Measurements from ENCODE around the gene C3orf20. TPM values are rescaled to one million over a fixed set of nuclear protein-coding genes. Genes with fewer than 3 reads are reported as not detected.

Gene C3orf20
- total and polyA plus RNA-seq, 4 experiments from 2014 or later, result 0.38 to 0.44 TPM; not detected in 2

DNA sequence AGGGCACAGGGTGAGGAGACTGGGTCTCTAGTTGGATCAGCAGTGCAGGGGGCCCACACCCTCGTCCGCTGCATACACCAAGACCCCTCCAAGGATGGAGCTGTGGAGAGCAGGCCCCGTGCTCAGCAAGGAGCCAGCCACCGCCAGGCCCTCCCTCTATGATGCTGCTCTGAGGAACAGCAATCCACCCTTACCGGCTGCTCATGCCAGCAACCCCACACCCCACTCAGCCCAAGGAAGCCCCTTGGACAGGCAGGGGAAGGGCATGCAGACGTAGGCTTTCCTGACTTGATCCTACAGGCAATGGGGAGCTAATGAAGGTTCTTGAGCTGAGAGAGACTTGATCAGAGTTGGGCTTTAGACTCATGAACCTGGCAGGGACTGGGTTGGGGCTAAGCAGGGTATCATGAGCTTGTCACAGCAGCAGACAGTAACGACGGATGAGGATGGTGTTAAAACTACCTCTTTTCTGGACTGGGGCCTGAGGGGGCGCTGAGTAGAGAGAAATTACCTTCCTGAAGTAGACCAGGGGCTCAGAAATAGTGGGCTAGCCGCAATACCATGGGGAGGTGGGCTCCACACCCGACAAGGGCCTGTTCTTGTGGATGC, 93.3 kb downstream of the C3orf20 start:
- Mint-ChIP-seq H3K27ac (no peak overlapping the region), H3K9me3 (peaks cover 0 to 2% (median 0%) of the 10 kb centered on the region in 8 donors), H3K4me3 (no peak overlapping the region), H3K4me1 (no peaks in the 10 kb centered on the region), H3K27me3 (peaks cover 3 to 6% of the 10 kb centered on the region in 2 donors), H3K36me3 (no peaks in the 10 kb centered on the region)
- ChIA-PET POLR2A (ENCODE audit: partially characterized antibody) (no interaction called here), CTCF (ENCODE audit: partially characterized antibody) (no interaction called here)
- no peaks in the 10 kb centered on the region for H3K4me1 ChIP-seq (ENCODE audit: insufficient read depth, low read length)
- H3K27ac ChIP-seq (ENCODE audit: low read depth, low read length), result no peak overlapping the region
- H3K36me3 ChIP-seq (ENCODE audit: insufficient read depth, low read length), result no peaks in the 10 kb centered on the region
- no peak for DNase-seq
- no peak overlapping the region for H3K4me3 ChIP-seq (ENCODE audit: low read length in 2 of 2)
- no peaks in the 10 kb centered on the region for H3K27me3 ChIP-seq (ENCODE audit: insufficient read depth, low read length)
- intact Hi-C loops (cut with micrococcal nuclease), result no loop called here
- no peaks in the 10 kb centered on the region for H3K9me3 ChIP-seq (ENCODE audit: control insufficient read depth in 1 of 2, low read length in 2 of 2)

DNA sequence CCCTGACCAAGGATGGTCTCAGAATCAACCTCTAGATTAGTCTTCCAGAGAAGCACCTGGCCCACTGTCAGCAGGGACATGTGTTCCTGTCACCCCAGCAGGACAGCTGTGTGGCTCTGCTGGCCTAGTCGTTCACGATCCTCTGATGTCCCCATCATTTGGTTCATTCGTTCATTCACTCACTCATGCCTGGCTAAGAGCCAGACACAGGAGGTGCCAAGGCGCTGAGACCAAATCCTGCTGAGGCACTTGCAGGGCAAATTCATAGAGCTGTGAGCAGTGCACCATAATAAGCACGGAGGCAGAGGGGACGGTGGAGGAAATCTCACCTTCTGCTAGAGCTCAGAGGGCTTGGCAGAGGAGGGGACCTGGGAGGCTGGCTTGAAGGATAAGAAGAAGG, 93.9 kb downstream of the C3orf20 start:
- H3K36me3 ChIP-seq (ENCODE audit: insufficient read depth, low read length), result no peaks in the 10 kb centered on the region
- intact Hi-C loops (cut with micrococcal nuclease), result no loop called here
- peaks cover 0 to 2% (median 0%) of the 10 kb centered on the region in 8 donors for H3K9me3 Mint-ChIP-seq
- ChIA-PET POLR2A (ENCODE audit: partially characterized antibody) (no interaction called here), CTCF (ENCODE audit: partially characterized antibody) (no interaction called here)
- peak overlapping the region in 3 of 7 donors; percentile 20 to 77 (median 49) for H3K27ac Mint-ChIP-seq
- peaks cover under 1 to 6% of the 10 kb centered on the region in 2 donors for H3K27me3 Mint-ChIP-seq
- no peak for DNase-seq
- H3K4me3 ChIP-seq (ENCODE audit: low read length in 2 of 2), result no peak overlapping the region
- H3K4me3 Mint-ChIP-seq, result no peak overlapping the region
- no peaks in the 10 kb centered on the region for H3K36me3 Mint-ChIP-seq
- no peaks in the 10 kb centered on the region for H3K4me1 ChIP-seq (ENCODE audit: insufficient read depth, low read length)
- no peaks in the 10 kb centered on the region for H3K4me1 Mint-ChIP-seq
- H3K27ac ChIP-seq (ENCODE audit: low read depth, low read length), result no peak overlapping the region
- H3K27me3 ChIP-seq (ENCODE audit: insufficient read depth, low read length), result no peaks in the 10 kb centered on the region
- H3K9me3 ChIP-seq (ENCODE audit: control insufficient read depth in 1 of 2, low read length in 2 of 2), result no peaks in the 10 kb centered on the region

DNA sequence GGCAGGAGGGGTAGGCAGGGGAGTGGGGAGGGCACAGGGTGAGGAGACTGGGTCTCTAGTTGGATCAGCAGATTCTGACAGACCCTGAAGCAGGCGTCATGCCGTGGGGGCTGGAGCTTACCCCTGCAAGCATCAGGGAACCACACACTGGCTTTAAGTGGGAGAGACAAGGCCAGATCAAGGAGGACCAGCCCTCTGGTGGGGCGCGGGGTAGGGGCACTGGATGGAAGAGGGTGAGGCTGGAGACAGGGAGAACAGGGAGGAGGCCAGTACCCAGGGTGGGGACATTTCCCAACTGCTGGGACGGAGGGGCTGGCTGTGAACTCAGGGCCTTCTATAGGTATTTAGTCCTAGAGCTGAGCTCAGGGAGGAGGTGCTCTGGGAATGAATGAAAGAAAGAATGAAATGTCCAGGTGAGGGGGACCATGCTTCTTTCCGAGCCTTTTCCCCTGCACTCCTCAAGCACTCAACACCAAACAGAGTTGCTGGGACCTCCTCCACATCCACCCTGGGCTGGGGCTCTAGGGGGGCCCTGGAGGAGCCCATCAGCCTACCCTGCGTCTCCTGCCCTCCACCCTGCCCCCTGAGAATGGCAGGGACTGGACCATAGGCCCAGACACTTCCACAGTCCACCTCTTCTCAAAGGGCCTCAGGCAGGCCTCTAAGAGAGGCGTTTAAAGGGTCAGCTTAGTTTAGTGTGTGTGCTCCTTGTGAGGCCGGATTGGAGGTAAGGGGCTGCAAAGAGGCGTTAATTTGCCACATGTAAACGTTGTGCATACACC, 94.8 kb downstream of the C3orf20 start:
- no peaks in the 10 kb centered on the region for H3K36me3 Mint-ChIP-seq
- DNase-seq, result no peak

DNA sequence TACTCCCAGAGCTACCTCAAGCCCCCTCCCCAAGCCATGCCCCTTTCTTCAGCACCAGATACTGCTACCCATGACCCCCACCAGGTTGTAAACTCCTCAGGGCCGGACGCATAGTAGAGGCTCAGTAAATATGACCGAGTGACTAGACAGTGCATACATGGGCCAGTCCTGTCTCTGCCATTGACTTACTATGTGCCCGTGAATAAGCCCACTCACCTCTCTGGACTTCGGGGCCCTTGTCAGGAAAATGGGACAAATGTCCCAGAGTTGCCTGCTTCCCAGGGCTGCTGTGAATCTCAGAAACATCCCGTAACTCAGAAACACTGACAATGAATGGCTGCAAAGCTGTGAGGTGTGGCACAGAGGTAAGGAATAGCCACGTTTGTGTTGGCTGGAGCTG, 95.7 kb downstream of the C3orf20 start:
- ChIA-PET CTCF (ENCODE audit: partially characterized antibody) (no interaction called here), POLR2A (ENCODE audit: partially characterized antibody) (no interaction called here)
- Histone ChIP-seq H3K9me3 (ENCODE audit: control insufficient read depth in 1 of 2, low read length in 2 of 2) (no peaks in the 10 kb centered on the region), H3K36me3 (ENCODE audit: insufficient read depth, low read length) (no peaks in the 10 kb centered on the region), H3K4me3 (ENCODE audit: low read length in 2 of 2) (no peak overlapping the region), H3K27me3 (ENCODE audit: insufficient read depth, low read length) (no peaks in the 10 kb centered on the region), H3K4me1 (ENCODE audit: insufficient read depth, low read length) (no peaks in the 10 kb centered on the region), H3K27ac (ENCODE audit: low read depth, low read length) (no peak overlapping the region)
- Mint-ChIP-seq H3K27ac (no peak overlapping the region), H3K4me3 (no peak overlapping the region), H3K4me1 (no peaks in the 10 kb centered on the region), H3K36me3 (no peaks in the 10 kb centered on the region), H3K9me3 (peaks cover 0 to 2% (median 0%) of the 10 kb centered on the region in 8 donors), H3K27me3 (peaks cover 0 to 4% of the 10 kb centered on the region in 2 donors)
- DNase-seq, result no peak
- intact Hi-C loops (cut with micrococcal nuclease), result no loop called here

More for the DNA sequence above, 94.8 kb downstream of the C3orf20 start:
- Mint-ChIP-seq H3K4me3 (no peak overlapping the region), H3K27ac (no peak overlapping the region), H3K27me3 (peaks cover 0 to 6% of the 10 kb centered on the region in 2 donors), H3K4me1 (no peaks in the 10 kb centered on the region), H3K9me3 (peaks cover 0 to 2% (median 0%) of the 10 kb centered on the region in 8 donors)
- no peak overlapping the region for H3K27ac ChIP-seq (ENCODE audit: low read depth, low read length)
- H3K4me3 ChIP-seq (ENCODE audit: low read length in 2 of 2), result no peak overlapping the region
- intact Hi-C loops (cut with micrococcal nuclease), result no loop called here
- CTCF ChIA-PET (ENCODE audit: partially characterized antibody), result no interaction called here
- H3K27me3 ChIP-seq (ENCODE audit: insufficient read depth, low read length), result no peaks in the 10 kb centered on the region
- H3K9me3 ChIP-seq (ENCODE audit: control insufficient read depth in 1 of 2, low read length in 2 of 2), result no peaks in the 10 kb centered on the region
- H3K36me3 ChIP-seq (ENCODE audit: insufficient read depth, low read length), result no peaks in the 10 kb centered on the region
- POLR2A ChIA-PET (ENCODE audit: partially characterized antibody), result no interaction called here
- H3K4me1 ChIP-seq (ENCODE audit: insufficient read depth, low read length), result no peaks in the 10 kb centered on the region

DNA sequence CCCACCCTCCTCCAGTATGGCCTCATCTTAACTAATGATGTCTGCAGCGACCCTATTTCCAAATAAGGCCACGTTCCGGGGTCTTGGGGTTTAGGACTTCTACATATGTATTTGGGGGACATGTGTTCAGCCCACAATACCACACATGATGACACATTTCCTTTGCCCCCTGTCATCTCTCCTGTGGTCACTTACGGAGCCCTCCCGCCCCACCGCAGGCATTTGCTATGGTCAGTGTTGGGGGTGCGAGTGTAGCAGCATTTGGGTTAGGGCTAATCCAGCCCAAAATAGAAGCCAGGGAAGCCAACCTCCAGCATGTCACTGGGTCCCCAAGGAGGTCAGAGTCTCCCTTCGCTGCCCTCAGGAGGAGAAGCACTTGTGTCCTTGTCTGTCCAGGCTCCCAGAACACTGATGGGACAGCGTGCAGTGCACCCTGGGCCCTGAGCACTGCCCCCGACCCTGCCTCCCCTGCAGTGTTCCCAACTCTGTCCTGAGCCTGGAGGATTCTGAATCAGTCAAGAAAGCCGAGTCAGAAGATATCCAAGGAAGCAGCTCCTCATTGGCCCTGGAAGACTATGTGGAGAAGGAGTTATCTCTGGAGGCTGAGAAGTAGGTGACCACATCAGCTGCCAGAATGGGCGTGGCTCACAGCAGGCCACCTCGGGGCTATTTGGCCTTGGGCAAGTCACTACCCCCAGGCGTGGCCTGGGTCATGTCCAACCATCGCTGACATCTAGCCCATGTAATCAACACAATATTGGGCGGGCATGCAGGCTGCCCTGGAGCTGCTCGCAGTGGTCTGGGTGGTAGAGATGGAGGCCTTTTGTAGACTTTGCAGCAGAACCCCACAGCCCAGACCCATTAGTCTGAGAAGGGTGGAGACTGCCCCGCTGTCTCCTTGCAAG, 96.9 kb downstream of the C3orf20 start:
- H3K4me3 ChIP-seq (ENCODE audit: low read length in 2 of 2), result no peak overlapping the region
- Mint-ChIP-seq H3K4me1 (no peaks in the 10 kb centered on the region), H3K9me3 (peaks cover 0 to 3% (median 0%) of the 10 kb centered on the region in 8 donors), H3K4me3 (no peak overlapping the region), H3K27ac (no peak overlapping the region), H3K36me3 (no peaks in the 10 kb centered on the region), H3K27me3 (peaks cover 0 to 4% of the 10 kb centered on the region in 2 donors)
- intact Hi-C loops (cut with micrococcal nuclease), result no loop called here
- H3K27me3 ChIP-seq (ENCODE audit: insufficient read depth, low read length), result no peaks in the 10 kb centered on the region
- H3K9me3 ChIP-seq (ENCODE audit: control insufficient read depth in 1 of 2, low read length in 2 of 2), result no peaks in the 10 kb centered on the region
- ChIA-PET POLR2A (ENCODE audit: partially characterized antibody) (no interaction called here), CTCF (ENCODE audit: partially characterized antibody) (no interaction called here)
- no peak overlapping the region for H3K27ac ChIP-seq (ENCODE audit: low read depth, low read length)
- DNase-seq, result no peak
- H3K36me3 ChIP-seq (ENCODE audit: insufficient read depth, low read length), result no peaks in the 10 kb centered on the region
- no peaks in the 10 kb centered on the region for H3K4me1 ChIP-seq (ENCODE audit: insufficient read depth, low read length)

DNA sequence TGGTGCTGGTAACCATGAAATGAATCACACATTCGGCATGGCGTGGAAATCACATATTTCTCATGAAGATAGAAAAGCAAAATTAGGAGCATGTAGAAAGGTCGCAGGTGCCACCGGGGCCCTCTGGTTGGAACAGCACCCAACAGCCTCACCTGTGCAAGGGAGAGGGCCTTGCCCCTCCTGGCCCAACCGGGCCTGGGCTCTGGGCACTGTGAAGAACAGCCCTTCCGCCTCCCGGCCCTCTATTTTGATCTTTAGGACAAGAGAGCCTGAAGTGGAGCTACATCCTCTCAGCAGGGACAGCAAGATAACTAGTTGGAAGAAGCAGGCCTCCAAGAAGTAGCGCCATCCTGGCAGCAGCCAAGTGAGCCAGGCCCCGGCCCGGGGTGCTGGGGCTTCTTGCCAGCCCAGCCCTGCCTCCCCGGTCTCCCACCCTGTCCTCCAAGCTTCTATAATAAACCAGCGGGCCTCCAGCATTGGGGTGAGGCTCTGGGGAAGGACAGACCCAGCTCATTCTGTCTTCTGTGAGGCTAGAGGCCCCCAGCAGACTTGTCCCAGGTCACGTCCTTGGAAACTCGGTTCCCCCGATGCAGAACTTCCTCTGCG, 97.7 kb downstream of the C3orf20 start:
- H3K36me3 ChIP-seq (ENCODE audit: insufficient read depth, low read length), result no peaks in the 10 kb centered on the region
- peaks cover 0 to 3% of the 10 kb centered on the region in 2 donors for H3K27me3 Mint-ChIP-seq
- H3K4me1 Mint-ChIP-seq, result no peaks in the 10 kb centered on the region
- H3K4me1 ChIP-seq (ENCODE audit: insufficient read depth, low read length), result no peaks in the 10 kb centered on the region
- DNase-seq, result no peak
- no peaks in the 10 kb centered on the region for H3K36me3 Mint-ChIP-seq
- H3K9me3 ChIP-seq (ENCODE audit: control insufficient read depth in 1 of 2, low read length in 2 of 2), result no peaks in the 10 kb centered on the region
- no peak overlapping the region for H3K27ac ChIP-seq (ENCODE audit: low read depth, low read length)
- ChIA-PET POLR2A (ENCODE audit: partially characterized antibody) (no interaction called here), CTCF (ENCODE audit: partially characterized antibody) (no interaction called here)
- intact Hi-C loops (cut with micrococcal nuclease), result no loop called here
- peaks cover 0 to 3% (median 0%) of the 10 kb centered on the region in 8 donors for H3K9me3 Mint-ChIP-seq
- no peaks in the 10 kb centered on the region for H3K27me3 ChIP-seq (ENCODE audit: insufficient read depth, low read length)
- no peak overlapping the region for H3K27ac Mint-ChIP-seq
- no peak overlapping the region for H3K4me3 ChIP-seq (ENCODE audit: low read length in 2 of 2)
- no peak overlapping the region for H3K4me3 Mint-ChIP-seq

DNA sequence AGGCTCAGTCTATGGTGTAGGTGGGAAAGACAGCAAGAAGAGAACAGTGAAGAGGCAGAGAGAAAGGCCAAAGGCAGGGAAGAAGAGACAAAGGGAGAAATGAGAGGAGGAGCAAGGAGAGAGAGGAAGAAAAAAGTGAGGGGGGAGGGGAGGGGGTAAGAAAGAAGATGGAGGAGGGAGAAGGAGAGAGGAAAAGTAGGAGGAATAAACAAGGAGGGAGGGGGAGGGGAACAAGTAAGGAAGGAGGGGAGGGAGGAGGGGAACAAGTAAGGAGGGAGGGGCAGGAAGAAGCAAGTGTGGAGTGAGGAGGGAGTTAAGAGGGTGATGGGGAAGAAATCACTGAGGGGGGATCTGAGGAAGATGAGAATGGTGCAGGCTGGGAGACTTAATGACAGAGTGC, 98.3 kb downstream of the C3orf20 start:
- H3K36me3 ChIP-seq (ENCODE audit: insufficient read depth, low read length), result no peaks in the 10 kb centered on the region
- H3K4me1 ChIP-seq (ENCODE audit: insufficient read depth, low read length), result no peaks in the 10 kb centered on the region
- H3K36me3 Mint-ChIP-seq, result no peaks in the 10 kb centered on the region
- peaks cover 0 to 4% (median 1%) of the 10 kb centered on the region in 8 donors for H3K9me3 Mint-ChIP-seq
- ChIA-PET CTCF (ENCODE audit: partially characterized antibody) (no interaction called here), POLR2A (ENCODE audit: partially characterized antibody) (no interaction called here)
- no peak overlapping the region for H3K27ac ChIP-seq (ENCODE audit: low read depth, low read length)
- no peak overlapping the region for H3K4me3 Mint-ChIP-seq
- no peaks in the 10 kb centered on the region for H3K4me1 Mint-ChIP-seq
- H3K27me3 Mint-ChIP-seq, result no peaks in the 10 kb centered on the region
- H3K27me3 ChIP-seq (ENCODE audit: insufficient read depth, low read length), result no peaks in the 10 kb centered on the region
- intact Hi-C loops (cut with micrococcal nuclease), result no loop called here
- no peak for DNase-seq
- H3K27ac Mint-ChIP-seq, result no peak overlapping the region
- H3K4me3 ChIP-seq (ENCODE audit: low read length in 2 of 2), result no peak overlapping the region
- no peaks in the 10 kb centered on the region for H3K9me3 ChIP-seq (ENCODE audit: control insufficient read depth in 1 of 2, low read length in 2 of 2)
